HS-5 (cell line): Measurements from ENCODE around the gene TUNAR.

Experiments
- DNase-seq: peaks from one replicate; pipeline ENCODE4 v3.0.0-alpha.2; 2012; ENCODE audit warnings: low read depth

TUNAR gene

DNA sequence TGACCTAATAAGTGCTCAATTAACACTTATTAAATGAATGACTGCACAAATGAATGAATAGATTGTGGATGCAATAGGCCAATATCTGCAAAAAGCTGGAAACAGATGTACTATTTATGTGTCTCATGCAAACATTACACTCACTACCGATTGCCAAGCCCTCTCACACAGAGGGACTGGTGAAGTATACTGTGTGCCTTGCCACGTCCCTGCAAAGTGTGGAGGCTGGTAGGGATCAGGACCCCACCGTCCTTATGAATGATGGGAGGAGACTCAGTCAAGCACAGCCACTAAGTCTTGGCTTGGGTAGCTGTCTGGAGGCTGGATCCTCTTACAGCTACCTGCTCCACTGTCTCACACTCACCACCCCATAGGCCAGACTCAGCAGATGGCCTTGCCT, 3.9 kb upstream of the TUNAR start:
- no peak for DNase-seq

DNA sequence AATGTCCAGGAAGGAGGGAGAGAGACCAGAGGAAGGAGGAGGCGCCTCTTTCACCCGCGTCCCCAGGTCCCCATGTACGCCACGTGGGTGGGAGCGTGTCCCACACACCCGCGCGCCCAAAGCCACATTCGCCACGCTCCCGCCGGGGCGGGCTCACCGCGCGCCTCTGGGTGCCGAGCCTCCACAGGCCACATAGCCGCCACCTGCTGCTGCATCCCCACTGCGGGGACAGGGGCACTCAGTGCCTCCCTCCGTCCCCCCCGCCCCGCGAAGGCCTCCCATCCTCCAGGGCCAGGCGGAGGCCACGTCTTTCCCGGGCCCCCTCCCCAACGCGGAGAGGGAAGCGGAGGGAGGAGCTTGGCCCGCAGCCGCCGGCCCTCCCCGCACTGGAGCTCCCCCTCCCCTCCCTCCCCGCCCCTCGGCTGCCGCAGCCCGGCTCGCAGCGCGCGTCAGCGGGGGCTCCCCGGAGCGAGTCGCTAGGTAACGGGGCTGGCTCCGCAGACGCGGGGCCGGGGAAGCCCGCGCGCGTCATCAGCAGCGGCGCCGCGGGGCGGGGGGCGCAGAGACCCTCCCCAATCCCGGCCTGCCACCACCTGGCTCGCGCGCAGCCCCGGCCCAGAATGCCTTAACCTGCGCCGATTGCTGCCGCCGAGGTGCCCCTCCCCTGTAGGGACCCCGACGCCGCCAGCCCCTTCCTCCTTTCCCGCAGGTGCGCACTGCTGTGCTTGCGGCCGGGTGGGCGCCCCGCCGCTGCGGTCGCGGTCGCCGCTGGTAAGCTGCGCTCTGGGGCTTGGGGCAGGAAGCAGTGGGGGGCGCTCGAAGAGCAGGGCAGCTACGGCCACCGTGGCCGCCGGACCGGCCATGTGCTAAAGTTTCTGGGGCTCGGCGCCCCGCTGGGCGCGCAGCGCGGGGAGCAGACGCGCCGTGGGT, 536 bp upstream of the TUNAR start:
- DNase-seq, result no peak

DNA sequence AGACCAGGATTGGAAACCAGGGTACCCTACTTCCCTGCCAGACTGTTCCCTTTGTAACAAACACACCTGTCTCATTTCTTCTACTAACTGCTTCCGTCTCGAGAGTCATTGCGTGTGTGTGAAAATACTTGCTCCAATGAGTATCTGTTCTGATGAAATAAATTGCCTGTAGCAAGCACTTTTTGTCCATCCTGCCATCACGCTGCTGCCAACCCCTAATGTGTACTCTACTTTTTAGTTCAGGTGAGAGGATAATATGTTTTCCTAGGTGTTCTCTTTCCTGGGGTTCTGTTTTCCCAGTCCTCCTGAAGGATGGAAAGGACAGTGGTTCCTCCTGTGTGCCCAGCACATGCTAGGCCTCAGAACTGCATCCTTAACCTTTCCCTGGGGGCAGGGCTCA, 1.0 kb downstream of the TUNAR start:
- DNase-seq, result no peak

DNA sequence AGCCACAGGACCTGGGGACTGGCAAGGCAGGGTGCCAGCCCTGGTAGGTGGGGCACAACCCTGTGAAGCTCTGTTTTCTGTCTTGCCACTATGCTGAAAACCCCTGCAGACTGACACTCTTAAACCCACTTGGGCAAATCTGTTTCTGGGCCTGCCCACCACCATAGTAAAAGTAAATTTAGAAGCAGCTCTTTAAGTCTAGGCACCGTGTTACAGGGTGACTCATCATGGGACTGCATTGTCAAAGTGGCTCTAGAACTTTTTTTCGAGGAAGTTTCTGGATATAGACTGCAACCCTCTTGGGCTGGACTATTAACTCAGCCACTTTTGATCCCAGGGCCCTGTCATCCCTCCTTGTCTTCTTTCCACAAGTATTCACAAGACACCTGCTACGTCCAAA, 7.7 kb downstream of the TUNAR start:
- no peak for DNase-seq

DNA sequence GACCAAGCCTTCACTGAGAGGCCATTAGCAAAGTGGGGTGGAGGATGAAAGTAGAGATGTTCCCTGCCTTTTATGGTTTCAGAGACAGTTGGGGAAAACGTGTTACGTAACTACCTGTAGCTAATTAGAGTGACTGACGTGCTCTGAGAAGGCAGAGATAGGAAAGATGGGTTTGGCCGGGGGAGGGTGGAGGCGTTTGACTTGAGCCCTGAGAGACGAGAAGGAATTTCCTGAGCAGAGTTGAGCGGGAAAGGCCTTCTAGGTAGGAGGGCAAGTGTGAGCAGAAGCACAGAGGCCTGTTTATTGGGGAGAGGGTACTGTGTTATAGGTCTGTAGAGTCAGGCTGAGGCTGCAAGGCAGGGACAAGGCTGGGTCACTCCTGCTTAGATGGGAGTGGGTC, 8.6 kb downstream of the TUNAR start:
- DNase-seq, result no peak

GRCh38 chr14:95885866-95886265, 9.2 kb downstream of the TUNAR start:
- DNase-seq, result no peak

- DNase-seq, result no peak
These were observed 9.9 kb downstream of the TUNAR start for GRCh38 chr14:95886366-95887056.

DNA sequence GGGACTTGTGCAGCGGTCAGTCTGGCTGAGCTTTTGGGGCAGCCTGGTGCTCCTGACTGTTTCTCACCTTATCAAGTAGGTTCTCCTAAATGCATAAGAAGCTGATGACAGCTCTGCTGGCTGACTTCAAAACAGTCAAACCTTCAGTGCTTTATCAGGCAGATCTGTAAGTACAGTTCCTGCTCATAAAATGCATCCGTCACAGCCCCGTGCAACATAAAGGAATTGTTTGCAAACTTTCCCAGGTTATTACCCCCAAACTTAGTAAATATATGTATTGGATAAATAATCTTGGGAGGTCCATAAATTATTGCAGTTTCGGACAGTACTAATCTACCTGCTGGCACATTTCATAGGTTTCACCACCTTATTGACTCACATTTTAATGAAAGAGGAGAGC, 10.7 kb downstream of the TUNAR start:
- DNase-seq, result no peak

- DNase-seq, result no peak
These were observed 12.8 kb downstream of the TUNAR start for GRCh38 chr14:95889236-95889979.

DNA sequence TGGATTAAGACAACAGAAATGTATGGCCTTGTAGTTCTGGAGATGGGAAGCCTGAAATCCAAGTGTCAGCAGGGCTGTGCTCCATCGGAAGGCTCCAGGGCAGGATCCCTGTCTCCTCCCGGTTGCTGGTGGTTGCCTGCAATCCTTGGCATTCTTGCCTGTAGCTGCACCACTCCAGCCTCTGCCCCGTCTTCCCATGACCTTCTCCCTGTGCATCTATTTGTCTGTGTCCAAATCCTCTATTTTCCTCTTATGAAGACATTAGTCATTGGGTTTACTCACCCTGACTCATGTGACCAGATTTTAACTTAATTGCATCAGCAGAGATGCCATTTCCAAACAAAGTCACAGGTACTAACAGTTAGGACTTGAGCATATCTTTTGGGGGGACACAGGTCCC, 15.1 kb downstream of the TUNAR start:
- DNase-seq, result peak; percentile 84

DNA sequence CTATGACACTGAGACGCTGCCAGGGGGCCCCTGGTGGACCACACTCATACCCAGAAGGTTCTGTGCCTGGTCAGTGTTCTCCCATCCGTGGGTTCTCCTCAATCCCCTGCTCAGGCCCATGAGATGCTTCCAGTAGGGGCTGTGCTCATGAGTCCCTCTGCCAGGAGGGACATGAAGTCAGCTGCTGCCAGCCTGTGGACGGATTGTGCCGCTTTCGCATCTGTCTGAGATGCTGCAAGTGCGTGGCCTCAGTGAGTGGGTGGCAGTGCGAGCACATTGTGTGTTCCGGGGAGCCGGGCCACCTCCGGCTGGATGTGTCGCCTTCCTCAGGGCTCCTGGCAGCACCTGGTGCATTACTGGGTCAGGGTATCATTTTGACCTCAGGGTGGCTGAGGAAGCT, 15.5 kb downstream of the TUNAR start:
- no peak for DNase-seq

GRCh38 chr14:95895720-95896119, 19.1 kb downstream of the TUNAR start:
- DNase-seq, result no peak

DNA sequence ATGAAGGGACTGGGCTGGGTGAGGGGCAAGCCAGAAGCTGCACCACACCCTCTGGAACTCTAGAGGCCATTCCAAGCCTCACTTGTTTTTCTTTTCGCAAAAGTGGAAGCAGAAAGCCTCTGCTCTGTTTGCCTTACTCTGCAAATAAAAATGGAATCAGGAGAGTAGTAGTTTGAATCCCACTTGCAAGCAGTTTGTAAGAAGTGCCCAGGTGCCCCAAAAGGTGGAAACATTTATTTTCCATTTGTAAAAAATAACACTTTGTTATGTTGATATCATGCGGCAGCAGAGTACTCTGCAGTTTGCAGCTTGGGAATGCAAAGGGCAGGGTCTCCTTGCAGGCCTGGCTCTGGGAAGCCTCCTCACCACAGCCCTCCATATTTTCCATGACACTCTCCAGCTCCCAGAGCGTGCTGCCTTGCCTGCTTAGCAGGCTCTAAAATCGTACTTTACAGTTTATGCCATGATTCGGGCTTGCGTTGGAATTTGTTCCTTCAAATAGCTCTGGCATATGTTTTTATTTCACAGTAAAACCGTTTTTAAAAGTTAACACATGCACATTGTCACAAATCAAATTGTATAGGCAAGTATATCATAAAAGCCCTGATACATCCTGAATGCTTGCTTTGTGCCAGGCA, 20.0 kb downstream of the TUNAR start:
- DNase-seq, result no peak

DNA sequence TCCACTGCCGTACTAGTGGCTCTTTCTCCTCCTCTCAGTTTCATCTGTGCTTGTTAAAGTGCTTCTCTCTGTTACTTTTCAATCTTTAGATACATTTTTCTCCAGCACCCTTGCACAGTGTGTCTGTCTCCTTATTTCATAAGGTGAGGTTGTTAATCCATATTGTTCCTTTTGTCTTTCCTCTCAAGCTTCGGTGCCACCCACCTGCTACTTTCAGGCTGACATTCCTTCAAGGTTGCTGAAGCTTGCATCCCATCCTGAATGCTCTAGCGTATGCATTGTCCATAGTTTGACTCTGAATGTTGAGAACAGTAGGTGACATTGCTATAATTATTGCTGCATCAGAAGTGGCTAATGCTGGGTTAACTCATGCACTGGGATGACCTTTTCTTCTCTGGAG, 20.6 kb downstream of the TUNAR start:
- DNase-seq, result no peak

DNA sequence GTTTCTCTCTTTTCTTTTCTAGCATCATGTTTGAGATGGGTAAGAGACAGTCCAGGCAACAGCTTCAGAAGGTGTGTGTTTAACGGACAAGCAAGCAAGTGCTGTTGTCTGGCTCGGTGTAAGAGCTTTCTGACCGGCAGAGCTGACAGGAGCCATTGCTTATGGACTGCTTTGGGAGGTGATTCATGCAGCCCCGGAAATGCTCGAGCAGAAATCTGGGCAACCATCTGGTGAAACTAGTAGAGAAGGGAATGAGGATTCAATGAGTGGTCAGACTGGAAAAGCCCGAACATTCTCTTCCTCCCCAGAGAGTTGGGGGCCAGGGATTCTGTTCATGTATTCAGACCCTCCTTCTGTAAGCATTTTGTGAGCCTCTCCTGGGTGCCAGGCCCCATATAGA, 24.4 kb downstream of the TUNAR start:
- DNase-seq, result peak; percentile 23

GRCh38 chr14:95902273-95902826, 25.7 kb downstream of the TUNAR start:
- DNase-seq, result no peak

GRCh38 chr14:95903165-95903564, 26.5 kb downstream of the TUNAR start:
- DNase-seq, result no peak

GRCh38 chr14:95903616-95904107, 27.0 kb downstream of the TUNAR start:
- no peak for DNase-seq

DNA sequence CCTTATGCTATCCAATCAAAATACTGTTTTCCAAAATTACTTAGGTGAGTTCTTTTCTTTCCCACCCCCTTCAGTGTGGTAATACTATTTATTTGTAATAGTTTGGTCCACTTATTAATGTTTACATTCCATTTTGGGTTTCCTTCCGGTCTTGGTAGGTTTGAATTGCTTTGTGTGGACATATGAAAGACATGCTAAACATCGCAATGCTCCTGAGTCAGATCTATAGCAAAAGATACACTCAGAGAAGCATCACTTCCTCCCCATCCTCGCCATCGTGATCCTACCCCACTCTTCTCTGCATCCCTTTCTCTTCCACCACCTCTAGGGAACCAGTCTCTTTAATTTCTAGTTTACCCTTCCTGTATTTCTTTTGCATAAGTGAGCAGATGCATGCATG, 30.0 kb downstream of the TUNAR start:
- peak; percentile 19 for DNase-seq

GRCh38 chr14:95910628-95911027, 34.0 kb downstream of the TUNAR start:
- no peak for DNase-seq

DNA sequence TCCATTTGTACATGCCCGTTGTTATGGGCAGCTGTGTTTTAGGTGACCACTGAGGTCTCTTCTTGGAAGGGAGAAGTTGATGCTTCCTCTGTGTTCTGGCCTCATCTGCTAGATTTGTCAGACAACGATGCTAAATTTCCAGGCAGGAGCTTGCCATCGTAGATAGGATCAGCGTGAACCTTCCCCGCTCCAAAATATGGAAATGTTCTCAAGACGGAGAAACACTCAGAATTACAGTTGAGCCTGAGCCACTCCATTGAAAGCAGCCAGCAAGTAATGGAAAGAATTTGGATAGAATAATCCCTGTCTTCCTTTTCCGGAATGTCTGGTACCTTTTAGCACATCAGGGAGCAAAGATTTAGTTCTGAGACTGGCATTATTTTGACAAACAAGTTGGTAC, 34.8 kb downstream of the TUNAR start:
- DNase-seq, result no peak

DNA sequence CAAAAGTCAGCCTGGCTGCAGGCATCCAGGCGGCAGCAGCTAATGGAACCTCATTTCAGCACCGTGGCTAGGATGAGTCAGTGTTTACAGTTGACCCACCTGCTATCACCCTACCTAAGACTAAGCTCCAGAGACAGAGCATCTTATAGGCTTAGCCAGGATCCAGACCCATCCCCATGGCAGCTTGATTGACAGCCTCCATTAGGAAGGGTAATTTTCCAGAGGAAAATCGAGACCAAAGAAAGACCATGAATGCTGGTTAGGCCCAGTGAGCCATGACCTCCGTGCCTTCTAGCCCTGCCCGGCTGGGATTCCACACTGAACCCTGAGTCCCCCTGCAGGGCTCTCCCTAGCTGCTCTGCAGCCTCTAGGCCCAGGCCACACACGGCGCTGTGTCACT, 38.7 kb downstream of the TUNAR start:
- DNase-seq, result no peak
